Stimulated activated CD4-positive, alpha-beta T cell treated with anti-CD3 and anti-CD28 coated beads, Interleukin-1b, Interleukin-23, amount 100 ng/mL, for 4 hours (primary cell): Measurements from ENCODE around the gene AP1M2.
"Not testable (repeated sequence)": the region's sequence is repeated elsewhere in the genome, so short reads cannot be mapped to it uniquely, and the experiment has no call there.

Experiments used
- DNase-seq, 2 donors: peaks; one replicate each; pipeline ENCODE4 v3.0.0-alpha.2; 2020; ENCODE audit warnings: low read depth in 2 of 2

AP1M2 gene

DNA sequence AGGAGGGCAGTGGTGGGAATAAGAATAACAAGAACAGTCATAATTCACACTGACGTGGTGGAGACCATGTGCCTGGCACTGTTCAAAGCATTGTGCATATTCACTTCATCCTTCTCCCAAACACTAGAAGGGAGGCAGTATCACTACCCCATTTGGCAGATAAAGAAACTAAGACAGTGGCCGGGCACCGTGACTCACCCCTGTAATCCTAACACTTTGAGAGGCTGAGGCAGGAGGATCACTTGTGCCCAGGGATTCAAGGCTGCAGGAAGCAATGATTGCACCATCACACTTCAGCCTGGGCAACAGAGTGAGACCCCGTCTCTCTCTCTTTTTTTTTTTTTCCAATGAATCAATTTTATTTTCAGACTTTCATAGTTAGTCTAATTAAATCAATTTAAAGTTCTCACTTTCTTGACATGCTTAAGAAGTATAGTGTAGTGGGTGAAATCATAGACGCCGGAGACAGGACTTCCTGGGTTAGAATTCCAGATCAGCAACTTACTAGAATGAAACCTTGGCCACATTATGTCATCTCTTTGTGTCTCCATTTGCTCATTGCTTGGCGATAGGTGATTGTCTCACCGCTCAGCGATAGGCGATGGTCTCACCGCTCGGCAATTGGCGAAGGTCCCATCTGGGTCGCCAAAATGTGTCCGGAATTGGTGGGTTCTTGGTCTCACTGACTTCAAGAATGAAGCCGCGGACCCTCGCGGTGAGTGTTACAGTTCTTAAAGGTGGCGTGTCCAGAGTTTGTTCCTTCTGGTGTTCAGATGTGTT, 48.7 kb downstream of the AP1M2 start:
- DNase-seq, result no peak

GRCh38 chr19:10537668-10538067, 49.4 kb downstream of the AP1M2 start:
- no peak for DNase-seq

DNA sequence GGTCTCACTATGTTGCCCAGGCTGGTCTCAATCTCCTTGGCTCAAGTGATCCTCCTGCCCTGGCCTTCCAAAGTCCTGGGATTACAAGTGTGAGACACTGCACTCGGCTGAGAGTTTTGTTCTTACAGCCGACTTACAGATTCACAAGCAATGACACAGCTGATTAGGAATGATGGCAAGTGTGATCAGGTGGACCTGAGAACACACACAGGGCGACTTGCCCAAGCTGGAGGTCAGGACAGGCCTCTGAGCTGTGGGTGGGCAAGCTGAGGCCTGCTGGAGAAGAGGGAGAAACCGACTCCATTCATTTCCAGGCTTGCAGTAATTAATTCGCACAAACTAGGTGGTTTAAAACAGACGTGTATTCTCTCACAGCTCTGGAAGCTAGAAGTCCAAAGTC, 51.5 kb downstream of the AP1M2 start:
- DNase-seq, result no peak

- no peak for DNase-seq
Observed at GRCh38 chr19:10533646-10534386, 53.3 kb downstream of the AP1M2 start.

DNA sequence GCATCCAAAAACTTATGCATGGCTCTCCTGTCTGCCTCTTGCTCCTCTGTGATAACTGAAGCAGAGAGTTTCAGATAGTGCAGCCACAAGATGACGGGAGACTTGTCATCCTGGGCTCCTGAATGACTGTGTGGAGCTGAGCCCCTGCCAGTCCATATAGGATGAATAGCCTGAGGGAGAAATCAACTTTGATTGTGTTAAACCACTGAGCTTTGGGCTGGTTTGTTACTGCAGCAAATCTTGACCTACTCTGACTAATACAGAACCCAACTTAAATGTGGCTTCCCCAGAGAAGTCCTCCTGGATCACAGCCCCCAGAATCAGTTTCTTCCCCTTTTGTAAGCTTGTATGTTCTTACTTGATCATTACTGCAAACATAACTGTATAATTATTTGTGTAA, 54.7 kb downstream of the AP1M2 start:
- no peak for DNase-seq

- not testable (repeated sequence) for DNase-seq
Observed at GRCh38 chr19:10526887-10527286, 60.2 kb downstream of the AP1M2 start.

DNA sequence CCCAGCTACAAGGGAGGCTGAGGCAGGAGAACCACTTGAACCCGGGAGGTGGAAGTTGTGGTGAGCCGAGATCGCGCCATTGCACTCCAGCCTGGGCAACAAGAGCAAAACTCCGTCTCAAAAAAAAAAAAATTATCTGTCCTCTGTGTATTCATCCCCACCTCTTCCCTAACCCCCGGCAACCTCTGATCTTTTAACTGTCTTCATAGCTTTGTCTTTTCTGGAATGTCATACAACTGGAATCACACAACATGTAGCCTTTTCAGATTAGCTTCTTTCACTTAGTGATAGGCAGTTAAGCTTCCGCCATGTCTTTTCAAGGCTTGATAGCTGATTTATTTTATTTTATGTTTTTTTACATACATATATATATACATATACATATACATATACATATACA, 61.5 kb downstream of the AP1M2 start:
- no peak for DNase-seq

DNA sequence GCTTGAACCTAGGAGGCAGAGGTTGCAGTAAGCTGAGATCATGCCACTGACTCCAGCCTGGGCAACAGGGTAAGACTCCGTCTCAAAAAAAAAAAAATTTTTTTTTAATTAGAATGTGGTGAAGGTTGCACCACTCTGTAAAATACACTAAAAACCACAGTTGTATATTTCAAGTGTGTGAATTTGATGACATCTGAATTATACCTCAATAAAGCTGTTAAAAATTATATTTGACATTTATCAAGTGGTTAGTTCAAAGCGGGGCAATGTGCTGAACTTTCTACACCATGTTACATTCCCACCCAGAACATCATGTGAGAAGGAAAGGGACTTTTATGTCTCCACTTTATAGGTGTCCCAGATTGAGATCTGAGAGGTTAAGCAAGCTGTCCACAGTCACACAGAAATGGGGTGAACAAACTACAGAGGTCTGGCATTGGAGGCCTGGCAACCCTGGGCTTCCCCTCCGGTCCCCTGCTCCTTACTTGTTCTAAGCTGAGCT, 63.9 kb downstream of the AP1M2 start:
- DNase-seq, result no peak
